CD1c-positive myeloid dendritic cell (primary cell): Measurements from ENCODE around the gene CKAP2L.
"Not testable (repeated sequence)": the region's sequence is repeated elsewhere in the genome, so short reads cannot be mapped to it uniquely, and the experiment has no call there.

ENCODE experiments used
- DNase-seq: peaks from one replicate; pipeline ENCODE4 v3.0.0-alpha.2; 2016; ENCODE audit errors: extremely low spot score

The CKAP2L gene

DNA sequence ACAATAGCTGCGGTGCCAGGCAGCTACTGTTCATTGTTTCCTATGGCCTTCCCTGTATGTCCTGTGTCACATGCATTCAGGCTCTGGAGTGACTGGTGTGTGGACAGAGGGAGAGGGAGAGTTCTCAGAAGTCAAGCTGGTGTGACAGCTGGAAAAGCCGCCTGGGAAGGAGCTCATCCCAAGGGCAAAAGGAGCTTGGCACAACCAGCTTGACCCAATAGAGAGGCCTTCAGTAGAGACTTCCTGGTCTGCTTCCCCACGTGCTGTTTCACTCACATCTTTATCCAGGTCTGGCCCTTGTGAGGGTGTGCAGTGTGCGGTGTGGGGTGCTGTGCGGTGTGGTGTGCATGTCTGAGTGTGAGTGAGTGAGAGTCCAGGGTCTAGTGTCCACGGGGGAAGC is 54.7 kb downstream of the CKAP2L start:
- no peak for DNase-seq

- DNase-seq: no peak
Measured at GRCh38 chr2:112708968-112709367, 55.4 kb downstream of the CKAP2L start.

DNA sequence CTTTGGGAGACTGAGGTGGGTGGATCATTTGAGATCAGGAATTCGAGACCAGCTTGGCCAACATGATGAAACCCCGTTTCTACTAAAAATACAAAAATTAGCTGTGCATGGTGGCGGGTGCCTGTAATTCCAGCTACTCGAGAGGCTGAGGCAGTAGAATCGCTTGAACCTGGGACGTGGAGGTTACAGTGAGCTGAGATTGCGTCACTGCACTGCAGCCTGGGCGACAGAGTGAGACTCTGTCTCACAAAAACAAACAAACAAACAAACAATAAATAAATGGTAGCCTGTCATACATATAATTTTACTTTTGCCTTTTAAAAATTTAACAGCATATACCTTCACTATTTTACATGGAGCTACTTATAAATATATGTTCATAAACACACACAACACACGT is 57.5 kb downstream of the CKAP2L start:
- not testable (repeated sequence) for DNase-seq

DNA sequence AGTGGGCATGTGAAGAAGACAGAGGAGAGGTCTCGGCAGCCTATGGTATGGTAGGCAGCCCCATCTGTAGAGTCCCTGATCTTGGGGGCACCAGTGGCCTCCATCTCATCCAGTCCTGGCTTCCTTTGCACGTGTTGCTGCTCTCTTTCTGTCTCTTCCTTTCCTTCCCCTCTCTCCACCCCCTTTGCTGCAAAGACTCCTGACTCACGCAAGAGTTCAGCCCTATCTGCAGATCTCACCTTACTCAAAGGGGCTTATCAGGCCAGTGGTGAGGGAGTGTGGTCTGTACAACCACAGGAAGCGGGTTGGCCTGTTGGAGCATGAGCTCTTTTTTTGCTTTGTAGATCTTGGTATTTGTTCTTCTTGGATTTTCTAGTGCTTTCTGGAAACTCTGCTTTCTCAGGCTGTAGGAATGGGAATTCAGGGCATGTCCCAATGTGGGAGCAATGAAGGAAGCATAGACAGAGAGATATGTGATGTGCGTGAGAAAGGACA is 58.2 kb downstream of the CKAP2L start:
- no peak for DNase-seq

DNA sequence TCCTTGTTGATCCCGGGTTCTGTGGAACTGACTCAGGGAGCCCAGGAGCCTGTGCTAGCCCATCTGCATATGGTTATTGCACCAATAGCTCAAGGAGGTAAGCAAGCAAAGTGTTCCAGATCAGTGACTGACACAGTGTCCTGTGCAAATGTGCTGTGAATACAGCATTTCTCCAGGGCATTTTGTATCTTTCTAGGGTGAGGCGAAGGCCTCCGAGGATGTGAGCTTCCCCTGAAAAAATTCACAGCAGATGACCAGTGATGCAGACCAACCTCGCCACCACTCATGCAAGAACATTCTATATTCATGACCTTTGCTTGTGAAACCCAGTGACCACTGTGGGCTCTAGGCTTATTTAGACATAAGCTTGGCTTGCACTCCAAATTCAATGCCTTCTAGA is 58.8 kb downstream of the CKAP2L start:
- DNase-seq: peak; percentile 51

- no peak for DNase-seq
Measured at GRCh38 chr2:112703684-112704083, 60.7 kb downstream of the CKAP2L start.

GRCh38 chr2:112701052-112701451 is 63.4 kb downstream of the CKAP2L start:
- peak; percentile 71 for DNase-seq

DNA sequence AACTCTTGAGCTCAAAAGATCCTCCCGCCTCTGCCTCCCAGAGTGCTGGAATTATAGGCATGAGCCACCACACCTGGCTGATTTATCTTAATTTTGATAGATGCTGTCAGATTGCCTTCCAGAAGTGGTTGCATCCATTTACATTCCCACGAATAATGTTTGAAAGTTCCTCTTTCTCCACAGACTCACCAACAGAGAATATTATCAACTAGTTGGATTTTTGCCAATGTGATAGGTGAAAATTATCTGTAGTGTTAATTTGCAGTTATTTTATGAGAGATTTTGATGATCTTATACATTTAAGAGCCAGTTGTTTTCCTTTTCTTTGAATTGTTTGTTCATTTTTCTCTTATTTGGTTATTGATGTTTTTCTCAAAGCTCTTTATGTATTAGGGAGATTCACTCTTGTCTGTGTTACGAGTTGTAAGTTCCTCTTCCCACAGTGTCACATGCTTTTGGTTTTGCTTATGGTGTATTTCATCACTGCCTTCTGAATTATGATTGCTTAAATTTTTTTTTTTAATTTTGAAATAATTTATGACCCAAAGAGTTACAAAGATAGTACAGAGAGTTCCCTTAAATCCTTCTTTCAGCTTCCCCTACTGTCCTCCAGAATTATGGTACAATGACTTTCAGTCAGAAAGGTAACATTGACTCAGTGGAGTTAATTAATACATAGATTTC is 64.3 kb downstream of the CKAP2L start:
- peak; percentile 91 for DNase-seq

DNA sequence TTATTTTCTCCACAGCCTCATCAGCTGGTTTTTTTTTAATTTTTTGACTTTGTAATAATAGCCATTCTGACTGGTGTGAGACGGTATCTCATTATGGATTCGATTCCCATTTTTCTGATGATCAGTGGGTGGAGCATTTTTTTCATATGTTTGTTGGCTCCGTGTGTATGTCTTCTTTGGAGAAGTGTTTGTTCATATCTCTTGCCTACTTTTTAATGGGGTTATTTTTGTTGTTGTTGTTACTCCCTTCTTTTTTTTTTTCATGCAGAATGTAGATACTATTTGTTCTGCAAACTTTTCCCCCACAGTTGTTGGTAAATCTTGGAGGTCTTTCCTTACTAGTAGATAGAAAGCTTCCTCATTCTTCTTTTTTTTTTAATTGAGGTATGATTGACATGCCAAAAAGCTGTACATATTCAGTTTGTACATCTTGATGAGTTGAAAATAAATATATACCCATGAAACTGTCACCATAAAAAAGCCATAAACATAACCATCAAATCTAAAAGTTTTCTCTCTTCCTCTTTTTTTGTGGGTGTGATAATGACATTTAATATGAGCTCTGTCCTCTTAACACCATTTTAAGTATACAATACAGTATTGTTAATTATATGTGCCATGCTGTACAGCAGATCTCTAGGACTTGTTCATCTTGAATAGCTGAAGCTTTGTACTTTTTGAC is 65.4 kb downstream of the CKAP2L start:
- peak; percentile 43 for DNase-seq

DNA sequence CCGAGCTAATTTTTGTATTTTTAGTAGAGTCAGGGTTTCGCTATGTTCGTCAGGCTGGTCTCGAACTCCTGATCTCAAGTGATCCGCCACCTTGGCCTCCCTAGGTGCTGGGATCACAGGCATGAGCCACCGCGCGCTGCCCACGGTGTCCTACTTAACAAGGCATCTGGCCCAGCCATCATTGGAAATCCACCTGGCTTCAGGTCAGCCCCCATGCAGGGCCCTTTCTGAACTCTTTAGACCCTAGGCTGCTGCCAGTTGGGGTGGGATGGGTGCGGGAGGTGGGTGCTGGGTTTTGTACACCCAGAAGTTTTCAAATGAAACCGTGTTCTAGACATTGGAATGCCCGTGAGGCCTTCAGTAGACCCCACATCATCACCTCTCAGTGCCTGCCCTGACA is 70.2 kb downstream of the CKAP2L start:
- no peak for DNase-seq

- no peak for DNase-seq
Measured at GRCh38 chr2:112693596-112693995, 70.8 kb downstream of the CKAP2L start.

DNA sequence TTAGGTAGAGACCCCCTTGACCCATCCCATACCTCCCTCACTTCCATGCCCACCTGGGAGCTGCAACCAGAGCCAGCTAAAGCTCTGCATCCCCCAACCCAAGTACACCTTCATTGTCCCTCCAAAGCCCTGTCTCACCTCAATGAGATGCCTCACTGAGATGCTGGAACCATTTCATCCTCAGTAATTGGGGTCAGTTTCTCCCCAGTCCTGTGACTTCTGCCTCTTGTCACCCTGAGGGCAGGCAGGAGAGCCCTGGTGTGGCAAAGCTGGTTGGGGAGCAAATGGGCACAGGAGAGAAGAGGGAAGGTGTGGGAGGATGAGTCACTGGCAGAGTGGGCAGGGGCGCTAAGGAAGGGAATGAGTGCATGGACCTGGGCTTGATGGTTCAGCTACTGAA is 71.5 kb downstream of the CKAP2L start:
- peak; percentile 91 for DNase-seq

GRCh38 chr2:112692495-112692911 is 71.9 kb downstream of the CKAP2L start:
- DNase-seq: peak; percentile 94

GRCh38 chr2:112691881-112692281 is 72.5 kb downstream of the CKAP2L start:
- DNase-seq: peak; percentile 88

GRCh38 chr2:112690853-112691401 is 73.5 kb downstream of the CKAP2L start:
- peak; percentile 94 for DNase-seq

DNA sequence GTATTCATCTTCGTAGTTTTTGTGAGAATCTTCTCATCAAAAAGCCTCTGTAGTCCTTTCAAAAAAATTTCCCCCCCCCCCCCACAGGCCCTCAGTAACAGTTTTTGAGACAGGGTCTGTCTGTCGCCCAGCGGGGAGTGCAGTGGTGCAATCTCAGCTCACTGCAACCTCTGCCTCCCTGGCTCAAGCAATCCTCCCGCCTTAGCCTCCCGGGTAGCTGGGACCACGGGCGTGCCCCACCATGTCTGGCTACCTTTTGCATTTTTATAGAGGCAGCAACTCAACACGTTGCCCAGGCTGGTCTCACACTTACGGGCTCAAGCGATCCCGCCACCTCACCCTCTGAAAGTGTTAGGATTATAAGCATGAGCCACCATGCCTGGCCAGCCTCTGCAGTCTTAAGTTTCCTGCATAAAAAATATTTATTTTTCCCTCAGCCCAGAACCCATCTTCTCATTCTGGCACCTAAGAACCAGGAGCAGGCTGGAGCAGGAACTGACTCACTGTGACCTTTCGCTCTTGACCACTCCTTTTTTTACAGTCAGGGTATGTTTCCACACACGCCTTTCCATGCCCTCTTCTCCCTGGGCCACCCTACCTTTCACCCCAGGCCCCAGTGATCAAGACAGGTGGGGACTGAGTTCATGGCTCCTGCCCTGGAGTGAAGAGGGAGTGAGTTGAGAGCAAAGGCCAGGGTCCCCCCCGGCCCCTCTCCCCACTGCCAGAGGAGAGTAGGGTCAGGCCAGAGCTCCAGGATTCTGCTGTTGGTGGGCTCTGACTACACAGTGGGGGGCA is 76.1 kb downstream of the CKAP2L start:
- DNase-seq: no peak

DNA sequence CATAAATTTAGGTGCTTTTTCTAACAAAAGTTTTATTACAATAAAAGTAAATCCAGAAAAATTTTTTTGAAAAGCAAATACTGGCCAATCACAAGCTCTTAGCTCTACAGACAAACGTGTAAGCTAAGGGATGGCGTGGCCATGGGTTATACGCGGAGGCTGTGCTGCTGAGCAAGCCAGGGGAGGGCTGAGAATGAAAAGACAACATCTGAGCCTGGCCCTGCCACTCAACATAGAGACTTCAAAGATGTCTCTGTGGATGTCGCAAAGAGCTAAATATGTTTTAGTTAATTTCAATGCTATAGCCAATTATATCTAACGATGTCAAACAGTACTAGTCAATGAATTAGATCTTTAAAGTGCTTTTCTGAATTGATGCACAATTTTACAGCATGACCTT is 76.9 kb downstream of the CKAP2L start:
- no peak for DNase-seq
